Ovary (tissue), 9 donors: ENCODE data around the gene RCOR3. TPM values are rescaled to one million over a fixed set of nuclear protein-coding genes. Genes with fewer than 3 reads are reported as not detected.
A peak's percentile ranks its signal among the peaks of the same experiment; 100 is the strongest.

Experiments
- DNase-seq, 5 donors: peaks; one replicate each; pipeline ENCODE4 v3.0.0-alpha.2; 2019 to 2020
- H3K27ac ChIP-seq, 2 donors: fragments of 200-600 bp; one replicate each; pipeline versions ENCODE4 v1.5.1 to v1.8.0; 2019 to 2022
- H3K27me3 ChIP-seq: fragments of 200-600 bp; one replicate; pipeline ENCODE4 v1.8.0; 2022
- H3K36me3 ChIP-seq: fragments of 200-600 bp; sonication (generic); one replicate; pipeline ENCODE4 v1.5.1; 2019
- H3K4me1 ChIP-seq: one replicate; pipeline ENCODE4 v1.8.1; 2013; ENCODE audit warnings: mild to moderate bottlenecking, moderate library complexity; ENCODE audit not compliant: insufficient read depth
- H3K4me3 ChIP-seq: fragments of 200-600 bp; sonication (generic); one replicate; pipeline ENCODE4 v1.5.1; 2017
- H3K9me3 ChIP-seq, 2 donors: fragments of 200-600 bp in 1 of 2; sonication (generic) in 1 of 2; one replicate each; pipeline versions ENCODE4 v1.5.1 to v1.8.1; 2013 to 2019; ENCODE audit warnings: mild to moderate bottlenecking in 1 of 2, moderate library complexity in 1 of 2
- CTCF ChIP-seq, 3 donors: fragments of 450-650 bp in 2 of 3; fragments of 200-600 bp in 1 of 3; IDR thresholded peaks; one replicate each; pipeline versions ENCODE4 v1.5.1 to v1.8.0; 2016 to 2022; ENCODE audit warnings: antibody characterized with exemption in 3 of 3, mild to moderate bottlenecking in 1 of 3
- EP300 ChIP-seq: sonication (generic); formaldehyde crosslinking; IDR thresholded peaks from one replicate; pipeline ENCODE4 v1.6.1; 2017; ENCODE audit warnings: antibody characterized with exemption
- POLR2A ChIP-seq: fragments of 450-650 bp; IDR thresholded peaks from one replicate; pipeline ENCODE4 v1.6.1; 2017; ENCODE audit warnings: antibody characterized with exemption, mild to moderate bottlenecking, moderate library complexity
- WGBS, 3 donors: extraction: QIAGEN DNeasy Blood & Tissue Kit in 1 of 3; methylation state at CpG; one replicate each; pipeline versions ENCODE4 v1.1.5 to v1.1.7; 2013 to 2017; 5-methylcytosine and 5-hydroxymethylcytosine counted together
- intact Hi-C, 4 donors: fragments of 100-400 bp; cut with DNase I; formaldehyde crosslinking; loops; one replicate each; pipeline versions ENCODE4 v1.11.0 to v1.15.1; 2022 to 2023
- polyA plus RNA-seq, 2 donors: library from polyadenylated mRNA; stranded (reverse); fragments of 200-250 nt in 1 of 2; fragments of 350-450 nt in 1 of 2; fragmentation: Illumina TruSeq in 1 of 2; extraction: RNeasy Lipid Tissue Mini Kit (QIAGEN cat#74804) in 1 of 2; gene quantifications; one replicate each; pipeline ENCODE4 v1.2.3, GENCODE V29; 2013 to 2014
- total RNA-seq, 7 donors: library from RNA; depleted of rRNA in 2 of 7; stranded (reverse); fragments of >200 nt in 2 of 7; fragmentation: NEBNext Ultra II Directional in 3 of 7; extraction: Animal tissue kit (Norgen Biotek cat#: 25700) in 3 of 7; gene quantifications; one replicate each; pipeline versions ENCODE4 v1.1.0 to v1.2.4, GENCODE V29; 2016 to 2023
- donor health status: DM: no; HTN: no; CAD: no; lungs with moderate emphysema.
- donor health status: DM: no; HTN: no; CAD: no.
- donor health status: Bipolar disorder and iron deficiency.
- donor health status: DM: yes; HTN: yes; CAD: no.
- donor health status: DM: no; HTN: no; CAD: no.
- donor health status: DM: yes; HTN: yes; CAD: no.

Gene RCOR3
- total and polyA plus RNA-seq, 9 donors = 34.3 to 75.2 (median 55.0) TPM

DNA sequence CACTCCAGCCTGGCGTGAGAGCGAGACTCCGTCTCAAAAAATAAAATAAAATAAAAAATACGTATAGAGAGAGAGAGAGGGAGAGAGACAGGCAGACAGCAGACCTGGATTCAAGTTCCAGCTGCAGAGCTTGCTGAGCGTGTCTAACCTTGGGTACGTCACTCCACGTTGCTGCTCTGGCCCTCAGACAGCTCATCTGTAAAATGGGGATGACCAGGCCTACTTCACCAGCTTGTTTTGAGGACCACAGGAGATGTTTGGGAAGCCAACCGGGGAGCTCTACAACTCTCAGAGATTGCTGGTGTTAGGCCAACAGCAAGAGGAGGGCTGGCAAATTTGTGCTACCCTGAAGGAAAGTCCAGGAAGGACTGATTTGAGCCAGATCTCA lies 67.0 kb downstream of the RCOR3 start:
- Histone ChIP-seq H3K9me3 (no peaks in the 10 kb centered on the region), H3K4me1 (peaks cover 9% of the 10 kb centered on the region), H3K27ac (peak overlapping the region; percentile 58 to 68), H3K4me3 (peak overlapping the region; percentile 80), H3K27me3 (no peaks in the 10 kb centered on the region), H3K36me3 (no peaks in the 10 kb centered on the region)
- TF ChIP-seq CTCF (IDR thresholded peaks at IDR 0.05) (no peak), POLR2A (no peak), EP300 (no peak)
- intact Hi-C loops = loop anchor here in 2 of 4 donors (5.0 to 10.0 kb wide), 2 partner anchors 51 to 329 kb away; no protein-coding TSS in a partner anchor
- no peak for DNase-seq
- WGBS, 3 donors = 77 to 82% (median 79%) methylated on average over 8 of the region's 8 CpGs

DNA sequence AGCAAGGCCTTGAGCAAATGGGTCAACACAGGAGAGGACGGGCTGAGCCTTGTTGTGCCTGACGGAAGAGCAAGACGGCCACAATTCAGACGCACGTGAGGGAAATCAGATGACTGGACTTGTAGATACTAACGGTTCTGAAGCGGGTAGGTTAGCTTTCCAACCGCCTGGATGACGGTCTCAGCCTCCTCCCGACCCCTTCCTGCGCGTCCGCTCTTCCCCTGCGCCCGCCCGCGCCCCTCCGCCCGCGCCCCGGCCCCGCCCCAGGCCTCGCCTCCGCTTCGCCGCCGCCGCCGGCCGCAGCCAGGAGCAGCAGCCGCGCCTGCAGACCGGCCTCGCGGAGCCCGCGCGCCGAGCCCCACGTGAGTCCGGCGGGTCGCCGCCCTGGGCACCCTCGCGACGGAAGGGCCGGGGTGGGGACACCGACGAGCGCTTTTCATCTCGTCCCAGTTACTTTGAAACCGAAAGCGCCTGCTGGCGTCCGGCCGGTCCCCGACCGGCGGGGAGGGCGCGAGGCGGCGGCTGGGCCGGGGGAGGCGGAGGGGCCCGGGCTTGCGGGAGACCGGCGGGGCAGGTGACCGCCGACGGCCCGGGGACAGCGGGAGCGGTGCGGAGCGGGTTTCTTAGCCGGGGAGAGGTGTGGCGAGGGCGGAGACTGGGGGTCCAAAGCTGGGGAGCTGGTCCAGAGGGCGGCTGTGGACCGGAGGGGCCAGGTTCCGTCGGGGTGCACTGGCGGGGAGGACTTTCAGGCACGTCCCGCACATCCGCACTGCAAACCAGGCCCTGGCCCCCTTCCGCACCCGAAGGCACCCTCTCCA lies 67.6 kb downstream of the RCOR3 start, which contains the start of gene TRAF5:
TRAF5 (plus strand) TSS at position 306 of the 818 bp plus-strand sequence. CDS start 26,407 bp downstream, outside the sequence.
- H3K9me3 ChIP-seq = no peaks in the 10 kb centered on the region
- intact Hi-C loops = loop anchor here in 2 of 4 donors (5.0 to 10.0 kb wide), 2 partner anchors 51 to 328 kb away; no protein-coding TSS in a partner anchor
- WGBS, 3 donors = 1% methylated on average over 39 to 91 of the region's 91 CpGs
- TF ChIP-seq EP300 (no peak), POLR2A (no peak), CTCF (IDR thresholded peaks at IDR 0.05) (no peak)
- H3K4me1 ChIP-seq = peaks cover 9% of the 10 kb centered on the region
- DNase-seq = peak; percentile 28 to 73 (median 45)
- no peaks in the 10 kb centered on the region for H3K36me3 ChIP-seq
- H3K4me3 ChIP-seq = peak within 1 kb of the TSS; percentile 80
- no peaks in the 10 kb centered on the region for H3K27me3 ChIP-seq
- peak within 1 kb of the TSS; percentile 58 to 68 for H3K27ac ChIP-seq

DNA sequence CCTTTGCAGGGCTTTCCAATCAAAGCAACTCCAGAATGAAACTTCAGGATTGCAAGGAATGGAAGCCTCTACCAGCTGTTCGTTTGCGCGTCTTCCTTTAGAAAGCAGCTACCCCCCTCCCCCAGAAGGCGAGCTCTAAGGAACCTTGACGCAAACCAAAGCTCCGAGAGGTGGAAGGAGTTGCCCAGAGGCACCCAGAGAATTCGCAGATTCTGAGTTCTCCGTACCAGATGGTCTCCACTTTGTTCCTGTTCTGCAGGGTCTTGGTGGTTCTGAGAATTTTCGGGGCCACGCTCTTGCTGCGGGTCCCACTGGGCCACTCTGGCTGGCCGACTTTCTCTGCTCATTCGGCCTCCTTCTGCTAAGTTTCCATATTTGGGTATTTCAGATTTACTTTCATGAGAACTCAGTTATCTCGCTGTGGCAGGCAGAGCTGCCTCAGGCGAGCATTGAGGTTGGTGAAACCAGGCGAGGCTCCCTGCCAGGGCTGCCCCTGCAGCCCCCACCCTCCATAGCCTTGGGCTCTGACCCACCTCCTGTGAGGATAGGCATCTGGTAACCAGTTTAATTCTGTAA lies 68.3 kb downstream of the RCOR3 start:
- H3K27ac ChIP-seq = peak overlapping the region in 1 of 2 donors; percentile 68
- peak overlapping the region; percentile 80 for H3K4me3 ChIP-seq
- no peaks in the 10 kb centered on the region for H3K9me3 ChIP-seq
- intact Hi-C loops = loop anchor here in 2 of 4 donors (5.0 to 10.0 kb wide), 2 partner anchors 50 to 327 kb away; no protein-coding TSS in a partner anchor
- peak in 3 of 5 donors; percentile 36 to 44 (median 43) for DNase-seq
- H3K36me3 ChIP-seq = no peaks in the 10 kb centered on the region
- no peak for TF ChIP-seq CTCF (IDR thresholded peaks at IDR 0.05)
- no peaks in the 10 kb centered on the region for H3K27me3 ChIP-seq
- WGBS, 3 donors = 0 to 1% (median 1%) methylated on average over 16 of the region's 16 CpGs
- H3K4me1 ChIP-seq = peaks cover 13% of the 10 kb centered on the region

DNA sequence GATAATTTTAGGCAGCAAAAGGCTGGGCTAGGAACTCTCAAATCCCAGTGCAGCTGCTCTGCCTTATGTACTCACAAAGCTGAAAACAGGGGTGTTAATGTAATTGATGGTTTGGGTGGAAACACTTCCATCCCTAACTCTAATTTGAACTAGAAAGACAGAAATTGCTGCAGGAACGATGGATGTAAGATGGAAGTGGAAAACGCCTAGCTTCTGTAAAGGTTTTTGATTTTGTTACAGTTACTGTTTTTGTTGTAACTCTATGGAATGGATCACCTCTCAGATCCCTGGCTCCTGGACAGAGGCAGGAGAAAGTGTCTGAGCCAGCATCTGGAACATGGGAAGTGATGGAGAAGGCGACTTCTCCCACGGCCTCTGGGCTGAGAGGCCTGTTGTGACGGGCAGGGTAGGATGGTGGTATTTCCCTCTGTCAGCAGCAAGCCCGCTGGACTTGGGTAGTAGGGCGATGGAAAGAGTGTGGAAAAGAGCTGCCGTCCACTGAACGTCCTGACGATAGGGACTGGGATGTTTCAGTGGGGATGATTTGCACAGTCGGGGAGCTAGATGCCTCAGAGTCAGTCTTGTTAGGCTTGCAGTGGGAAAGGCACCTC lies 69.0 kb downstream of the RCOR3 start:
- WGBS, 3 donors = 86 to 89% (median 88%) methylated on average over 11 of the region's 11 CpGs
- intact Hi-C loops = loop anchor here in 2 of 4 donors (5.0 to 10.0 kb wide), 2 partner anchors 49 to 327 kb away; no protein-coding TSS in a partner anchor
- H3K27ac ChIP-seq = no peak overlapping the region
- H3K4me1 ChIP-seq = peaks cover 13% of the 10 kb centered on the region
- no peak for DNase-seq
- no peaks in the 10 kb centered on the region for H3K36me3 ChIP-seq
- H3K4me3 ChIP-seq = peak overlapping the region; percentile 80
- TF ChIP-seq CTCF (IDR thresholded peaks at IDR 0.05) (no peak), POLR2A (no peak), EP300 (no peak)
- no peaks in the 10 kb centered on the region for H3K9me3 ChIP-seq
- H3K27me3 ChIP-seq = no peaks in the 10 kb centered on the region
